ENCODE results near the gene CFAP68. TPM values are rescaled to one million over a fixed set of nuclear protein-coding genes. Genes with fewer than 3 reads are reported as not detected.

Gene CFAP68
- total and polyA plus RNA-seq, 2 of the 13 experiments (the other 11 are each of a cell fraction or from before 2014, with no cell fraction given), result 22.2 to 25.6 TPM

DNA sequence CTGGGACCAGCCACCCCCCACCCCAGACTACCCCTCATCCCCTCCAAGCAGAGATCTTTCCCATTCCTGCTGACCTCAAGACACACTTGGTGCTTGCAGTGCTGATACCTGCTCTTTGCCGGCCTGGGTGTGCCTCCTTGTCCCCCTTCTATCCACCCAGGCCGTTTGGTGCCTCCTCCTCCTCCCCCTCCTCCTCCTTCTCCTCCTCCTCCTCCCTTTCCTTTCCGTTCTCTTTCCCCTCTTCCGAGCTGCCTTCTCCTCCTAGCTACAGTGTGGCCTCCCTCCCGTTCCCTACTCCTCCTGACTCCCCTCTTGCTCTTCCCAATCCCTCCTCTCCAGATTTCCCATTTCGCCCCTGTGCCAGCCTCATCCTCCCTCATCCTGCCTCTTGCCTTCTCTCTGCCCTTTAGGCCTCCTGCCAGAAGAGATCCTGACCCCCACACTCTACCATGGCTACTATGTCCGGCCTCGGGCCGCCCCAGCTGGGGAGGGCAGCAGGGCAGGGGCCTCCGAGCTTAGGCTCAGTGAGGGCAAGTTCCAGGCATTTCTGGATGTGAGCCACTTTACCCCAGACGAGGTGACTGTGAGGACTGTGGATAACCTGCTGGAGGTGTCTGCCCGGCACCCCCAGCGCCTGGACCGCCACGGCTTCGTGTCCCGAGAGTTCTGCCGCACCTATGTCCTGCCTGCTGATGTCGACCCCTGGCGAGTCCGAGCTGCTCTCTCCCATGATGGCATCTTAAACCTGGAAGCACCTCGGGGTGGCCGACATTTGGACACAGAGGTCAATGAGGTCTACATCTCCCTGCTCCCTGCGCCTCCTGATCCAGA, 33.9 kb downstream of the CFAP68 start:
- H3K4me1 ChIP-seq (ENCODE audit: insufficient read depth, low read length), result peaks cover 65% of the 10 kb centered on the region
- H3K9ac ChIP-seq (ENCODE audit: insufficient read depth, low read depth, low read length), result no peak overlapping the region
- ChIA-PET POLR2A (interaction anchor here (1.9 kb wide), 1 partner anchor 13 kb away, joined by 7 read pairs; no protein-coding TSS in a partner anchor), CTCF (ENCODE audit: low intra/inter-chr PET ratio, low total read pairs) (no interaction called here)
- BruUV-seq (replicated peaks), result no TSS peak
- WGBS (ENCODE audit: low lambda C conversion rate), result 57% methylated on average over 21 of the region's 24 CpGs
- no peak overlapping the region for H3K27ac ChIP-seq (ENCODE audit: extremely low read length, insufficient read depth, low read length)
- ATAC-seq, result peak; percentile 31
- peak overlapping the region; percentile 46 for H3K4me2 ChIP-seq (ENCODE audit: low read depth, low read length)
- no peak overlapping the region for H2AFZ ChIP-seq (ENCODE audit: low read length)
- no peak for DNase-seq (ENCODE audit: low spot score)
- no peaks in the 10 kb centered on the region for H3K79me2 ChIP-seq (ENCODE audit: insufficient read depth, low read length)
- no peaks in the 10 kb centered on the region for H3K9me3 ChIP-seq (ENCODE audit: low read length)
- no peaks in the 10 kb centered on the region for H4K20me1 ChIP-seq (ENCODE audit: insufficient read depth, low read length)
- intact Hi-C loops (cut with micrococcal nuclease; ENCODE audit: unreplicated experiment), result no loop called here
- H3K36me3 ChIP-seq (replicated peaks in 1 of 2; ENCODE audit: control insufficient read depth in 1 of 2, insufficient read depth in 2 of 2, low read length in 2 of 2), result no peaks in the 10 kb centered on the region
- FAIRE-seq, result no peak
- H3K4me3 ChIP-seq (replicated peaks in 1 of 3; ENCODE audit: insufficient read depth in 1 of 3, low read depth in 2 of 3, low read length in 3 of 3), result peak overlapping the region in 1 of 3 experiments; percentile 32; a peak in 2 of 6 replicates
- in situ Hi-C loops (cut with HindIII; ENCODE audit: extremely low pct_ligation_motif_present, low pct_unique_long_range_greater_than_20kb), result no loop called here
- no peaks in the 10 kb centered on the region; a peak in 1 of 5 replicates for H3K27me3 ChIP-seq (ENCODE audit: control insufficient read depth in 1 of 2, insufficient read depth in 2 of 2, low read length in 2 of 2)
- TF ChIP-seq U2AF1 (optimal IDR thresholded peaks at IDR 0.05; ENCODE audit: low read depth, low read length) (no peak), SALL1 (CRISPR knock-in tag; IDR thresholded peaks at IDR 0.05) (no peak), CENPT (CRISPR knock-in tag; IDR thresholded peaks at IDR 0.05; ENCODE audit: low read depth) (no peak), ZNF781 (CRISPR knock-in tag; IDR thresholded peaks at IDR 0.05; ENCODE audit: borderline replicate concordance, not compliant biosample characterization) (no peak), CREB1 (IDR thresholded peaks at IDR 0.05) (no peak), CREB1 (CRISPR knock-in tag; IDR thresholded peaks at IDR 0.05) (0 out of 2 replicates have a peak, but pooled peaks have one; percentile 20), DMTF1 (CRISPR knock-in tag; IDR thresholded peaks at IDR 0.05) (no peak), GABPB1 (CRISPR knock-in tag; IDR thresholded peaks at IDR 0.05) (no peak), ZNF460 (CRISPR knock-in tag; IDR thresholded peaks at IDR 0.05; ENCODE audit: borderline replicate concordance) (no peak), TFDP1 (CRISPR knock-in tag; IDR thresholded peaks at IDR 0.05; ENCODE audit: borderline replicate concordance) (no peak), ZNF687 (CRISPR knock-in tag; IDR thresholded peaks at IDR 0.05) (peak; percentile 43; the same call in 1 of the 2 replicates), EZH2 (conservative IDR thresholded peaks at IDR 0.05; ENCODE audit: low read depth, low read length) (no peak)
- TF ChIP-seq, protein P1, sequence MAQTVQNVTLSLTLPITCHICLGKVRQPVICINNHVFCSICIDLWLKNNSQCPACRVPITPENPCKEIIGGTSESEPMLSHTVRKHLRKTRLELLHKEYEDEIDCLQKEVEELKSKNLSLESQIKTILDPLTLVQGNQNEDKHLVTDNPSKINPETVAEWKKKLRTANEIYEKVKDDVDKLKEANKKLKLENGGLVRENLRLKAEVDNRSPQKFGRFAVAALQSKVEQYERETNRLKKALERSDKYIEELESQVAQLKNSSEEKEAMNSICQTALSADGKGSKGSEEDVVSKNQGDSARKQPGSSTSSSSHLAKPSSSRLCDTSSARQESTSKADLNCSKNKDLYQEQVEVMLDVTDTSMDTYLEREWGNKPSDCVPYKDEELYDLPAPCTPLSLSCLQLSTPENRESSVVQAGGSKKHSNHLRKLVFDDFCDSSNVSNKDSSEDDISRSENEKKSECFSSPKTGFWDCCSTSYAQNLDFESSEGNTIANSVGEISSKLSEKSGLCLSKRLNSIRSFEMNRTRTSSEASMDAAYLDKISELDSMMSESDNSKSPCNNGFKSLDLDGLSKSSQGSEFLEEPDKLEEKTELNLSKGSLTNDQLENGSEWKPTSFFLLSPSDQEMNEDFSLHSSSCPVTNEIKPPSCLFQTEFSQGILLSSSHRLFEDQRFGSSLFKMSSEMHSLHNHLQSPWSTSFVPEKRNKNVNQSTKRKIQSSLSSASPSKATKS (CRISPR knock-in tag; IDR thresholded peaks at IDR 0.05), result no peak
